ENCODE data around the gene AGBL4. TPM values are rescaled to one million over a fixed set of nuclear protein-coding genes. Genes with fewer than 3 reads are reported as not detected.
"Not testable (repeated sequence)": the region's sequence is repeated elsewhere in the genome, so short reads cannot be mapped to it uniquely, and the experiment has no call there.

AGBL4 gene
- total RNA-seq, 1 donor from 2014 or later = not detected

DNA sequence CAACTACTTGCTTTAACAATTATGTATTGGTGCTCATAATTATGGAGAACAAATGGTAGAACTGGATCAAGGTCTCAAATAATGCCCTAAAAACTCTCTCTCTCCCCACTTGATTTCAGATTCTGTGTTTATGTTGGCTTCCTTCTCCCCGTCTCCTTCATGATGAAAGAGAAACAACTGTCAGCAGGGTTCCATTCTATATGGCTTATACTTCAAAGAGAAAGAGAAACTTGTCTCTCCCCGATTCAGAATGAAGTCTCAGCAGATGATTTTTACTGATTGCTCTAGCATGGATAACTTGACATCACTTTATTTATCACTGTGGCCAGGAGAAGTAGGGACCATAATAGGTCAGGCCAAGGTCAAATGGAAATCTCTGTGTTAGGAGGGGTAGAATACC, 575.6 kb downstream of the AGBL4 start:
- DNase-seq (ENCODE audit: extremely low read depth, low read depth, low spot score) = no peak

DNA sequence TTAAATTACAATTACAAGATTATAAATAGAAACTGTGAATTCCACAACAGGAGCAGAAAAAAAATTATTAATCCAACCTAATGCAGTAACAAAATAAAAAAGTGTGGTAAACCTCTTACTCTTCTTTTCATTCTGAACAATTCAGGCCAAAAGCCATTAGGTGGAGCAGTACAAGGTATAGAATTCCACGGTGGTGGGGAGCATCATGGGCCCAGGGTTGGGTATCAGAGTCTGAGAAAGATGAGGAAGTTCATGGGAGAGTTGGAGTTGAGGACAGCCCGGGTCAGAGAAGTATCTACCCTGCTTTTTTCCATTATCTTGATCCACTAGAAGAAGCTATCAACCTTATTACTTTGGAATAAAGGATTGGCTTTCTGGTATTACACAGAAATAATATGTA, 586.9 kb downstream of the AGBL4 start:
- no peak for DNase-seq (ENCODE audit: extremely low read depth, low read depth, low spot score)

DNA sequence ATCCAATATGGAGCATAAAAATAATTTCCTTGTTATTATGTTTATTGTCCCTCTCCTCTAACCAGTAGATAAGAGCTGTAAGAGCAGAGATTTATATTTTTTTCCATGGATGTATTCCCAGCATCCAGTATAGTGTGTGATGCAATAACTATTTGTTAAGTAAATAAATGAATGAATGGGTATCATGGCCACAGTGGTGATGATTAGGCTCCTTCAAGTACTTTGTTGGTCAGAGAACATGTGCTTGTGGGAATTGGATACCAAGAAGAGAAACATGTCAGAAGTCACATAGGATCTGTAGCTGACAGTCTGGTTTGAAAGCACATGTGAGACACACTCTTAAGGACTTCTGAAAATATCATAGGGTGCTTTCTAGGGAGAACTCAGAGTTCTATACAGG, 588.5 kb downstream of the AGBL4 start:
- no peak for DNase-seq (ENCODE audit: extremely low read depth, low read depth, low spot score)

DNA sequence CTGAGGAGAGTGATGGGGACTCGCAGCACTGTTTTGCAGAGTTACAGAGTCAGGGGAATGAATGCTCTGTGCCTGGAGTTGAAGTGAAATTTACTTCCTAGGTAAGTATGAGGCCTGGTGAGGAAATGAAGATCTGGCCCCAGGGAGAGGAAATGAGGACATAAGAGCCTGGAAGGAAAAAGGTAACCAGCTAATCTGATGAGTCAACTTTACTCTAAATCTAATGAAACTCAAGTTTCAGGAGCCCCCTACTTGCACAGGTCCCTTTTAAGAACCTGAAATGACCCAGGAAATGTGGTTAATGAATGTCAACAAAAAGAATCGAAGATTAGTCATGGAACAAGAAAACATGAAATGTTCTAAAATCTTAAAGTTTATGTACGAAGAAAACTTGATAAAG, 599.0 kb downstream of the AGBL4 start:
- DNase-seq (ENCODE audit: extremely low read depth, low read depth, low spot score) = no peak

DNA sequence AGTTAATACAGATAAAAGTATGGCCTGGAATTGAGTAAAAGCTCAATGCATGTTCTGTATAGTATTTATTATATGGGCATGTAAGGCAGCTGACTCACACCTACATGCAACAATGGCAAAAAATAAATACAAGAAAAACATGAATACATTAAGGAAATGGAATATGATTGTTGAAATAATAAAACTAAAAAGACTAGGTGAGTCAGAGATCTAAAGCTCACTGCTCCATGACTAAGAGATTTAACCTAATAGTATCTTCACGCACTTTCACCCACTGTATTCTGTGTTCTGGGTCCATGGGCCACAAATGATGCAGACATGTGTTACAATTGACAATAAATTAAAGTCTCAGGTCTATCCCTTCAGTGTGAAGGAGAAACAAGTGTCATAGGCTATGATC, 607.0 kb downstream of the AGBL4 start:
- no peak for DNase-seq (ENCODE audit: extremely low read depth, low read depth, low spot score)

DNA sequence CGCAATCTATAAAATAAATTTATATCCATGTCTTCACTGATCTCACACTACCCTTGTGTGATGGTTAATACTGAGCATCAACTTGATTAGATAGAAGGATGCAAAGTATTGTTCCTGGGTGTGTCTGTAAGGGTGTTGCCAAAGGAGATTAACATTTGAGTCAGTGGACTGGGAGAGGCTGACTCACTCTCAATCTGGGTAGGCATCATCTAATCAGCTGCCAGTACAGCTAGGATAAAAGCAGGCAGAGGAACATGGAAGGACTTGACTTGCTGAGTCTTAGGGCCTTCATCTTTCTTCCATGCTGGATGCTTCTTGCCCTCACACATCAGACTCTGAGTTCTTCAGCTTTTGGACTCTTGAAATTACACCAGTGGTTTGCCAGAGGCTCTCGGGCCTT, 615.4 kb downstream of the AGBL4 start:
- no peak for DNase-seq (ENCODE audit: extremely low read depth, low read depth, low spot score)

DNA sequence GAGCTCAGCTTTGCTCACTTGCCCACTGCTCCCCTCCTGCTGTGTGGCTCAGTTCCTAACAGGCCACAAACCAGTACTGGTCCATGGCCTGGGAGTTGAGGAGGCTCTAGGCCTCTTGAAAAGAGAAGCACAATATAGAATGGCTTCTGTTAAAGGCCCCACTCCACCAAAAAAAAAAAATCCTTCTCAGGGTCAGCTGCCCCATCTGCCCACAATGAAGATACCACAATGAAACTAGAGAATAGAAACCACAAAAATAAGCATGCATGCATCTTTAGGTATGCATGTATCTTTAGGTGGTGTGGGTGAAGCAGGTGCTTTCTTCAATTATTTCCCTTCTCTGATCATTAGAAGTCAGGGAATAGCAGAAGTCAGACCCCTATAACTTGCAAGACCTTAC, 626.7 kb downstream of the AGBL4 start:
- DNase-seq (ENCODE audit: extremely low read depth, low read depth, low spot score) = no peak

DNA sequence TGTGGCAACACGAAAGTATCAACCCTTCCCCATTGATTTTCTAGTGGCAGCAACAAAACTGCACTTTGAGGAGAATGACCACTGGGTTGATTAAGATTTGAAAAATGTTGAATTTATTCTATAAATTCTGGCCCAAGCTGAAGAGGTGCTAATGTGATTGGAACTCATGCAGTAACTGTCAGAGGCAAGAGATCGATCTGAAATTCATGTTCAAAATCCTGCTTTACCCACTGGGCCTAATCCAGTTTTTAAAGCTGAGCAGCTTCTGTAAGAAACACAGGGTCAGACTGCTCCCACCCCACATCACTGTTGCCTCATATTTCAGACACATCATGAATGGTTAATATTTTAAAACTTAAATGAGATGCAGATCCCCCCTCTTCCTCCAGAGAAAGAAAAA, 629.6 kb downstream of the AGBL4 start:
- DNase-seq (ENCODE audit: extremely low read depth, low read depth, low spot score) = no peak

DNA sequence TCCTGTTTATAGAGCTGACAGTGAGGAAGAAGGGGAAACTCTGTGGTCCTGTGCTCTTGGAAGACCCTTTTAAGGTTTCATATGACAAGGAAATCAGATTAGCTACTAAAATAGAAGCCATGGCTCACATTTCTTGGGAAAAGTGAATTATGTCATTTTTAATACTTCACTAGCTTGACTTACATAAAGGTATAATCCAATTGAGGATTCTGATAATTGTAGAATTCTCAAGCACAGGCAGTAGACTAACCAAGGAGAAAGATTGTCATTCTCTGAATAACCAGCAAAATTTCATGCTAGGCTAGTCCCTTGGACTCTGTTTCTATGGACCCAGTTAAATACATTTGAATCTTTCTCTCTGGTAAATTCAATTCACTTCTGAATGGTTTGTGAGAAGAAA, 634.1 kb downstream of the AGBL4 start:
- no peak for DNase-seq (ENCODE audit: extremely low read depth, low read depth, low spot score)

DNA sequence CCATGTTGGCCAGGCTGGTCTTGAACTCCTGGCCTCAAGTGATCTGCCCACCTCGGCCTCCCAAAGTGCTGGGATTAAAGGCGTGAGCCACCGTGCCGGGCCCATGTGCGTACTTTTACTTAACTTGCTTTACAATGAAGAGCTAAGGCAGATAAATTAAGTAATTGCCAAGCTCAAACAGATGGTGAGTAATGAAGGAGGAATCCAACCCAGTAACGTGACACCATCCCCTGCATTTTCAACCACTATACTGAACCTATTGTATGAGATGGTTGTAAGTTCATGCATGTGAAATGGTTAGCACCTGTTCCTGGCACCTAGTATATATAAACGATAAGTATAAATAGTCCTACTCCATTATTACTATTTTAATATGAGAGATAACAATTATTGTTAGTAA, 659.1 kb downstream of the AGBL4 start:
- no peak for DNase-seq (ENCODE audit: extremely low read depth, low read depth, low spot score)

DNA sequence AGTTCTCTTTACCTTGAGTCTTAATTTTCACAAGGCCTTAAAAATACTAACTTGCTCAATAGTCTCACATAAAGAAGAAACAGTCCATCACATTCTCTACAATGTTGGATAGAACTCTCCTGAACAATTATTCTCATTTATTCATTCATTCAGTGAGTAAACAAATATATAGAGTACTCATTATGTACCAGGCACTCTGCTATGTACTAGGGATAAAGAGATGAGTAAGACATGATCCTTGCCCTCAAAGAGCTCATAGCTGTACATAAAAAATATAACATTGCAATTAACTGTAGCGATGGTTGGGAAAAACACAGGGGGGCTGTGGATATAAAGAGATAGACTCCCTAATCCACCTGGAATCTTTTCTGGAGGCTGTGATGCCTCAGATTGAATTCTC, 660.1 kb downstream of the AGBL4 start:
- no peak for DNase-seq (ENCODE audit: extremely low read depth, low read depth, low spot score)

DNA sequence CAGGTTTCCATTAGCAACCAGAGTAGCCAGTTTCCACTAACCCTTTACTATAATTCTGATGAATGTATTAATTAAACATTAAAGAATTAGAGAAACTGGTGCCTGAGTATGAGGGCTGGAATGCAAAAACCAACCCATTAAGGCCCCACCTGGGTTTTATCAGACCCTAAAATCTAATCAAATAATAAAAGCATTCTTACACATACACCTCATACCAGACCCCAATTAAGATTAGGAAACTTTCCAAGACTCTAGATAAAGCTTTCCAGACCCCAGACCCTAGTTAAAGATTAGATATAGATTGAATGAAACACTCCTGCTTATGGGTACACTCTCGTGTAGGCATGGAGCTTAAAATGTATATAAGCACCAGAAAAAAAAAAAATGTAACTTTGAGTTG, 665.7 kb downstream of the AGBL4 start:
- no peak for DNase-seq (ENCODE audit: extremely low read depth, low read depth, low spot score)

DNA sequence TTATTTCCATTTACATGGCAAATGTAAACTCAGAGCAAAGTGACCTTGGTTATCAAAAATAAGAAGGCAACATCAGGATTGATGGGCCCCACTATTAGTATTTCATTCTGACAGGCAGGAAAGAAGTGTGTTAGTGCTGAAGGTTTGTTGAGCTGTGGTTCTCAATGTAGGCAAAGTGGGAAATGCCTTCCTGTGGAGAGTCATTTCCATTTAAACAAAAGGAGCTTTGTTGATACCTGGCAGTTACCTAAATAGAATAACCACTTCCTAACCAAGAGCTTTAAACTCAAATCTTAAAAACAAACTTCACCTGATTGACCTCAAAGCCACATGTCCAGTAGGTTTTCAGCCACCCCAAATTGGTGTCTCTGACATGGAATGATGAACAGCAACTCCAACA, 667.2 kb downstream of the AGBL4 start:
- no peak for DNase-seq (ENCODE audit: extremely low read depth, low read depth, low spot score)

DNA sequence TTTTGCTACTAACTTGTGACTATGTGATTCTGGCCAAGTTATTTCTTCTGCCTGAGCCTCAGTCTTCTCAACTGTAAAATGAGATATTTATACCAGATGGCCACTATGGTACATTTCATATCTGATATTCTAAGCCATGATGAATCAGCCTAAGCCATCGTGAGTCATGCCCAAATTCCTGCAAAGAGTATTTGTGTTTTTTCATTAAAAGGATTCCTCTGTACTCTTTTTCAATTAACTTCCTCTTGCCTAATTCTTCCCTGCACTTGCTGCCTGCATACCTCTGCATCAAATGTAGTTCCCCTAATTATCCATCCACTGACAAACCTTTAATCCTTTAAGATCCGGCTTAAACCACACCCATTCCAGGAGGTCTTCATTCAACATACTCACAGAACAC, 672.0 kb downstream of the AGBL4 start:
- DNase-seq (ENCODE audit: extremely low read depth, low read depth, low spot score) = no peak

DNA sequence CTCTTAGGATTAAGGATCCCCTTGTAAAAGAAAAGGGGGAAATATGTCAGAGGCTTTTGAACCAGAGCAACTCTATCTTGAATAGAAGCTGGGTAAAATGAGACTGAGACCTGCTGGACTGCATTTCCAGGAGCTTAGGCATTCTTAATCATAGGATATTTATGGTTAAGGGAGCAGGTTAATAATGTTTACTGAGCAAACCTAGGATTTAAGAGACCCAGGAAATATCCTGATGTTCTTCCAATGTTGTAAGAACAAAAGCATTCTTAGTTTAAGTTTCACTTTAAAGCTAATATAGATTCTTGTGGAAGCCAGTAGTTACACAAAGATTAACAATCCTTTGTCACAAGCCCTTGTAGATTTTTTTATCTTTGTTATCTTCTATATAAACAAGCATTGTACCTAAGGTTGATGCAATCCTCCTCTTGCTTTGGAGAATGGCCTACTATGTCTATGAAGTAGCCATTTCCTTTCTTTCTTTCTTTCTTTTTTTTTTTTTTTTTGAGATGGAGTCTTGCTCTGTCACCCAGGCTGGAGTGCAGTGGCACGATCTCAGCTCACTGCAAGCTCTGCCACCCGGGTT, 676.9 kb downstream of the AGBL4 start:
- no peak for DNase-seq (ENCODE audit: extremely low read depth, low read depth, low spot score)

DNA sequence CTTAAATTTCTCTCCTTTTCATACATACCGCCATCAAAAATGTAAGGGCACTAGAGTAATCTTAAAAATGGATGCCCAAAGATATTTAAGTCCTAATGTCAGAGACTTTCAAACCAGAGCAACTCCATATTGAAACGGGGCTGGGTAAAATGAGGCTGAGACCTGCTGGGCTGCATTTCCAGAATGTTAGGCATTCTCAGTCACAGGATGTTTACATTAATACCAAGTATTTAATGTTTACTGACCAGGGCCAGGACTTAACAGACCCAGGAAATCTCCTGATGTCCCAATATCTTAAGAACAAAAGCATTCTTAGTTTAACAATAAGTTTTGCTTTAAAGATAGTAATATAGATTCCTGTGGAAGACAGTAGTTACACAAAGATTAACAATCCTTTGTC, 683.2 kb downstream of the AGBL4 start:
- DNase-seq (ENCODE audit: extremely low read depth, low read depth, low spot score) = no peak

DNA sequence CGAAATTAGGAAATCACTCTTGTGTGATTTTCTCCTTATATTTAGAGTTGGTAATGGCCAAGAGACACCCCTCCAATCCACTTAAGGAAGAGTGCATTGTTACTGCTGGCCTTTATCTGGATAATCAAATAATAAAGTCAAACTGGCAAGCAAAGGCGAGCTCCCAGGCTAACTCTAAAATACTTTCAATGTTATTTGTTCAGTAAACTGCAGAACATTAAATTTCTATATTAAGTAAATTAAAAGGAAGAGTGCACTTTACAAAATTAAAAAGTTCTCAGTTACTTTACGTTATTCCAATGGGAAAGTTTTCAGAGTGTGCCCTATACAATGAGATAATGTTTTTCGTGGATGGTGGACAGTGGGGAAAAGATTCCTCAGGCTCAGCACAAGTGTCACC, 684.7 kb downstream of the AGBL4 start:
- DNase-seq (ENCODE audit: extremely low read depth, low read depth, low spot score) = no peak

DNA sequence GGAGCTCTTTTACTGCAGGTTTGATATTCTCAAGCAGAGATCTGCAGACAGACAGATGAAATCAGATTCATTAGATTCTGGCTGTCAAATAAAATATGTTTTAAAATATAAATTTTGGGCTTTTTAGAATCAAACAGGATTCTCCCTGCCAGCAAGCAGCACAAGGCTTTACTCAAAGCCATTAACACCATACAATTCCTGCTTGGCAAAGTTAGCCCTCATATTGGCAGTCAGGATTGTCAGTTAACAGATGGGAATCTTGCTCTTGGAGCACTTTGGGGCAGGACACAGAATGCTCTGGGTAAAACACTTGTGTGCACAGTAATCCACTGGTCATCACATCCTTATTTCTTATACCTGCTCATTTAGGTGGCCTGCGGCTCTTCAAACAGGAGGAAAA, 686.5 kb downstream of the AGBL4 start:
- DNase-seq (ENCODE audit: extremely low read depth, low read depth, low spot score) = no peak

DNA sequence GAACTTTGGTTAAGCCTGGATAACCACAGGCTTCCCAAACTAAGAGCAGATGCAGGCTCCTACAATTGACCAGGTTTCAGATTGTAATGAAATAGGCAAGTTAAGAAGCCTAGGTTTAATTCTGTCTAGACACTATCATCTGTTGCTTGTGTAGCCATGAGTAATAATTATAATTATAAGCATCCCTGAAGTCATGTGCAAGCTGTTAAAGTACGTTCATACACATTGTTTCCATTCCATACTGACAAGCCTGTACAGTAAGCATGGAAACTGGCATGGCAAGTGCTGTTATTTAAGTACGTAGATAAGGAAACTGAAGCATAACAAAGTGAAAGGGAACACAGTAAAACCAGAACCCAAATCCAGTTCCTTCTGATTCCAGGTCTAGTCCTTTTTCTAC, 689.8 kb downstream of the AGBL4 start:
- DNase-seq (ENCODE audit: extremely low read depth, low read depth, low spot score) = no peak

DNA sequence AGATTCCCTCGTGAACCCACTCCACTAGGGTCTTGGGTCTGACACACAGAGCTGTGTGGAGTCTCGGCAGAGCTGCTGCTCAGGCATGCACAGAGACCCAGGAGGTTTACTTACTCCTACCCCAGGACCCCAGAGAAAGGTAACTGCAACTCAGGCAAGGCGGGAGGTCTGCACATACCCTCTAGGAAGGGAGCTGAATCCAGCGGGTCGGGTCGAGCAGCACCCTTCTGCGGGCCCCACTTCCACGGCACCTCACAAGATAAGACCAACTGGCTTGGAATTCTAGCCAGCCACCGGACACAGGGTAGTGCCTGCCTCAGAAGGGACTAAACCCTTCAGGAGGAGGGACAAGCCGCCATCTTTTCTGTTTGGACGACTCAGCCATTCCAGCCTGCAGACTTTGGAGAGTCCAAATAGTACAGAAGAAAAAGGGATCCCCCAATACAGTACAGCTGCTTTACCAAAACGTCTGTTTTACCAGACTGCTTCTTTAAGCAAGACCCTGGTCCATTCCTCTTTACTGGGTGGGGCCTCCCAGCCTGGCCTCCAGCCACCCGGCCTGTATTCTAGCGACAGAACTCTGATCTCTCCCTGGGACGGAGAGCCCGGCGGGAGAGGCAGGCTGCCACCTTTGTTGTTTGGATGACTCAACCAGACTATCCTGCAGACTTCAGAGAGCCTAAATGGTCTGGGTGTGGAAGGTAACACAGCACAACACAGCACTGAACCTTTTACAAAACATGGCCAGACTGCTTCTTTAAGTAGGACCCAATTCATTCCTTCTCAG, 692.5 kb downstream of the AGBL4 start:
- no peak for DNase-seq (ENCODE audit: extremely low read depth, low read depth, low spot score)

DNA sequence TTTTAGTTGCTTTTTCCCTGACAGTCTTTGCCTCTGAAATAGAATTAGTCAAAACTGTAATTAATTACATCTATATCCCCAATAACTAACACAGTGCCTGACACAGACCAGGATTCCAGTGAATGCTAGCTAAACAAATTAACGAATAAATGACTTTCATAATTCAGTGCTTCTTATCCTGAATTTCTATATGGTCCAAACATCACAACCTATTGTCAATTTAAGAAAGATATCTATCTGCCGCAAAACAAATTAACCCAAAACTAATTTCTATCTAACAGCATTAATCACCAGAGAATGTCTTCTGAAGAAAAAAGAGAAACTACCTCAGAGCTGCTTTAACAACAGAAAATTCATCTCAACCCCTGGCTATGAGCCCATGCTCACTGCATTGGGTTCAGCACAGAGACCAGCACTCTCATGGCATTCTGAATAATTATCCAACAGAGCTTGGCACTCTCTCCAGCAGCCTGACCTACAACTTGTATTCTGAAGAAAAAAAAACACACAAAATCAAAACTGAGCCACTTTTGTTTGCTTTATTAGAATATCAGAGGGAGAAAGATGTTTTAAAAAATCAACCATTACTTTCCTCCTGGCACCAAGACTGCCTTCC, 699.7 kb downstream of the AGBL4 start:
- no peak for DNase-seq (ENCODE audit: extremely low read depth, low read depth, low spot score)

DNA sequence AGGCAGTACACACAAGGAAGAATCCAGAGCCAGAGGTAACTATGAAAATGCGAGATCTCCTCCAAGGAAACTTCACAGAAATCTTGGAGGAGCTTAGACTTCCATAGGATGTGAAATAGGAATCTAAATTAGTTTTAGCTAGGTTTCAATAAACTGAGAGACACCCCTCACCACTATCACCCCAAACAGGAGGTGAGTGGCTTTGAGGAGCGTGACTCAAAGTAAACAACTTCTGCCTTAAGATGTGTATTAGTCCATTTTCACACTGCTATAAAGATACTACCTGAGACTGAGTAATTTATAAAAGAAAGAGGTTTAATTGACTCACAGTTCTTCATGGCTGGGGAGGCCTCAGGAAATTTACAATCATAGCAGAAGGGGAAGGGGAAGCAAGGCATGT, 703.3 kb downstream of the AGBL4 start:
- not testable (repeated sequence) for DNase-seq (ENCODE audit: extremely low read depth, low read depth, low spot score)
